Brain pericyte (primary cell): ENCODE results near the gene HCST.
A peak's percentile ranks its signal among the peaks of the same experiment; 100 is the strongest.
"Not testable (repeated sequence)": the region's sequence is repeated elsewhere in the genome, so short reads cannot be mapped to it uniquely, and the experiment has no call there.

ENCODE experiments used
- DNase-seq: peaks from one replicate; pipeline ENCODE4 v3.0.0-alpha.2; 2012; ENCODE audit warnings: low read depth, low spot score

The HCST gene

GRCh38 chr19:35879770-35880317 is 22.5 kb upstream of the HCST start:
- DNase-seq, result peak; percentile 42

- DNase-seq, result no peak
These were observed 20.1 kb upstream of the HCST start for GRCh38 chr19:35882114-35882832.

GRCh38 chr19:35883882-35884281 is 18.4 kb upstream of the HCST start:
- DNase-seq, result no peak

GRCh38 chr19:35885225-35885738 is 17.0 kb upstream of the HCST start:
- no peak for DNase-seq

- no peak for DNase-seq
These were observed 16.4 kb upstream of the HCST start for GRCh38 chr19:35885904-35886303.

- no peak for DNase-seq
These were observed 15.1 kb upstream of the HCST start for GRCh38 chr19:35887197-35887596.

GRCh38 chr19:35888398-35888797 is 13.9 kb upstream of the HCST start:
- no peak for DNase-seq

- DNase-seq, result no peak
These were observed 12.8 kb upstream of the HCST start for GRCh38 chr19:35889370-35890112.

GRCh38 chr19:35890113-35890650 is 12.1 kb upstream of the HCST start:
- no peak for DNase-seq

- DNase-seq, result not testable (repeated sequence)
These were observed 10.5 kb upstream of the HCST start for GRCh38 chr19:35891819-35892218.

GRCh38 chr19:35894342-35894741 is 8.0 kb upstream of the HCST start:
- no peak for DNase-seq

- no peak for DNase-seq
These were observed 6.3 kb upstream of the HCST start for GRCh38 chr19:35895911-35896642.

GRCh38 chr19:35896643-35897040 is 5.7 kb upstream of the HCST start:
- DNase-seq, result no peak

GRCh38 chr19:35897706-35898451 is 4.5 kb upstream of the HCST start:
- DNase-seq, result no peak

- no peak for DNase-seq
These were observed 3.9 kb upstream of the HCST start for GRCh38 chr19:35898499-35898809.

GRCh38 chr19:35899547-35900214 is 2.6 kb upstream of the HCST start:
- no peak for DNase-seq

- DNase-seq, result no peak
These were observed 1.2 kb upstream of the HCST start for GRCh38 chr19:35901055-35901644.

GRCh38 chr19:35902870-35903475 is 644 bp downstream of the HCST start:
- no peak for DNase-seq

- DNase-seq, result no peak
These were observed 1.3 kb downstream of the HCST start for GRCh38 chr19:35903550-35904179.
